Small intestine (tissue), 7 donors: Measurements from ENCODE around the gene TASP1. TPM values are rescaled to one million over a fixed set of nuclear protein-coding genes. Genes with fewer than 3 reads are reported as not detected.
"Not testable (repeated sequence)": the region's sequence is repeated elsewhere in the genome, so short reads cannot be mapped to it uniquely, and the experiment has no call there.

Source experiments
- DNase-seq, 2 donors: peaks; one replicate each; pipeline versions ENCODE4 v3.0.0 to v3.0.0-alpha.2; 2013
- FAIRE-seq: peaks from 2 replicates; lab custom pipeline; 2012; peaks lifted over from hg19 to GRCh38; lab: Jason Lieb, UNC
- H3K27ac ChIP-seq, 3 donors: one replicate each; pipeline ENCODE4 v1.5.1; 2013; ENCODE audit warnings: low read length in 2 of 3, mild to moderate bottlenecking in 2 of 3, control low read depth in 1 of 3, inconsistent platforms in 1 of 3, low read depth in 1 of 3, moderate library complexity in 1 of 3
- H3K27me3 ChIP-seq, 3 donors: one replicate each; pipeline ENCODE4 v1.6.1; 2013; ENCODE audit warnings: low read length in 3 of 3, inconsistent platforms in 1 of 3; ENCODE audit not compliant: control insufficient read depth in 3 of 3, insufficient read depth in 3 of 3
- H3K36me3 ChIP-seq, 3 donors: one replicate each; pipeline ENCODE4 v1.6.1; 2013; ENCODE audit warnings: low read length in 3 of 3, inconsistent platforms in 1 of 3, low read depth in 1 of 3, mild to moderate bottlenecking in 1 of 3, moderate library complexity in 1 of 3; ENCODE audit not compliant: control insufficient read depth in 3 of 3, insufficient read depth in 2 of 3
- H3K4me1 ChIP-seq, 3 donors: one replicate each; pipeline ENCODE4 v1.6.1; 2013; ENCODE audit warnings: low read length in 2 of 3, inconsistent platforms in 1 of 3, low read depth in 1 of 3, mild to moderate bottlenecking in 1 of 3, moderate library complexity in 1 of 3; ENCODE audit not compliant: control insufficient read depth in 3 of 3, insufficient read depth in 2 of 3
- H3K4me3 ChIP-seq, 3 donors: one replicate each; pipeline ENCODE4 v1.5.1; 2013; ENCODE audit warnings: low read length in 3 of 3, control low read depth in 1 of 3, inconsistent platforms in 1 of 3, low read depth in 1 of 3, mild to moderate bottlenecking in 1 of 3, moderate library complexity in 1 of 3
- H3K9me3 ChIP-seq, 2 donors: one replicate each; pipeline ENCODE4 v1.6.1; 2013; ENCODE audit warnings: low read depth in 1 of 2, low read length in 1 of 2; ENCODE audit not compliant: control insufficient read depth in 2 of 2, insufficient read depth in 1 of 2
- WGBS, 3 donors: extraction: QIAGEN DNeasy Blood & Tissue Kit; methylation state at CpG; one replicate each; pipeline ENCODE4 v1.1.7; 2013; 5-methylcytosine and 5-hydroxymethylcytosine counted together
- polyA plus RNA-seq, 4 donors: library from polyadenylated mRNA; stranded (reverse) in 3 of 4; unstranded in 1 of 4; fragments of 200-250 nt in 3 of 4; fragments of 120-200 nt in 1 of 4; gene quantifications; one replicate each; pipeline versions ENCODE4 v1.2.1 to v1.2.3, GENCODE V29; 2013
- donor health status: healthy with polysubstance abuse.
- donor health status: control.
- donor health status: control.
- donor health status: Bipolar disorder and iron deficiency.
- donor health status: healthy.

The TASP1 gene
- polyA plus RNA-seq, 4 donors = 3.0 to 13.3 (median 5.6) TPM

- FAIRE-seq = no peak
- 45 to 73% (median 53%) methylated on average over 2 of the region's 2 CpGs for WGBS, 3 donors
Measured at GRCh38 chr20:13493143-13493542, 145.6 kb downstream of the TASP1 start.

GRCh38 chr20:13492001-13492481 lies 146.7 kb downstream of the TASP1 start:
- FAIRE-seq (no peak), DNase-seq (no peak)
- Histone ChIP-seq H3K4me1 (no peaks in the 10 kb centered on the region), H3K4me3 (no peak overlapping the region), H3K27ac (no peak overlapping the region), H3K9me3 (peaks cover 0 to 4% of the 10 kb centered on the region in 2 donors), H3K27me3 (no peaks in the 10 kb centered on the region), H3K36me3 (peaks cover 0 to 5% (median 4%) of the 10 kb centered on the region in 3 donors)
- WGBS, 3 donors = 64 to 82% (median 79%) methylated on average over 3 of the region's 3 CpGs

More at GRCh38 chr20:13493143-13493542, 145.6 kb downstream of the TASP1 start:
- DNase-seq = no peak
- peaks cover 0 to under 1% of the 10 kb centered on the region in 2 donors for H3K9me3 ChIP-seq
- no peaks in the 10 kb centered on the region for H3K27me3 ChIP-seq
- H3K4me3 ChIP-seq = no peak overlapping the region
- H3K36me3 ChIP-seq = peaks cover 0 to 5% (median 4%) of the 10 kb centered on the region in 3 donors
- H3K27ac ChIP-seq = no peak overlapping the region
- no peaks in the 10 kb centered on the region for H3K4me1 ChIP-seq

GRCh38 chr20:13487202-13487601 lies 151.5 kb downstream of the TASP1 start:
- Histone ChIP-seq H3K4me1 (no peaks in the 10 kb centered on the region), H3K27me3 (no peaks in the 10 kb centered on the region), H3K36me3 (peaks cover 0 to 2% (median 0%) of the 10 kb centered on the region in 3 donors), H3K27ac (no peak overlapping the region), H3K4me3 (no peak overlapping the region), H3K9me3 (peaks cover 0 to 5% of the 10 kb centered on the region in 2 donors)
- DNase-seq (no peak), FAIRE-seq (no peak)
- WGBS, 3 donors = 95 to 98% (median 97%) methylated on average over 3 of the region's 3 CpGs

- Histone ChIP-seq H3K4me3 (no peak overlapping the region), H3K36me3 (peaks cover 0 to 2% (median 0%) of the 10 kb centered on the region in 3 donors), H3K9me3 (peaks cover 0 to 5% of the 10 kb centered on the region in 2 donors), H3K27ac (no peak overlapping the region), H3K27me3 (no peaks in the 10 kb centered on the region), H3K4me1 (no peaks in the 10 kb centered on the region)
- FAIRE-seq = no peak
- DNase-seq = no peak
- WGBS, 3 donors = 82 to 97% (median 95%) methylated on average over 5 of the region's 5 CpGs
Measured at GRCh38 chr20:13486694-13487093, 152.0 kb downstream of the TASP1 start.

- WGBS, 3 donors = 89 to 95% (median 89%) methylated on average over 3 of the region's 3 CpGs
- H3K4me1 ChIP-seq = no peaks in the 10 kb centered on the region
- H3K27ac ChIP-seq = no peak overlapping the region
- H3K9me3 ChIP-seq = peaks cover 0 to 5% of the 10 kb centered on the region in 2 donors
- FAIRE-seq (no peak), DNase-seq (no peak)
- H3K4me3 ChIP-seq = no peak overlapping the region
- H3K36me3 ChIP-seq = peaks cover 0 to 2% (median 0%) of the 10 kb centered on the region in 3 donors
- H3K27me3 ChIP-seq = no peaks in the 10 kb centered on the region
Measured at GRCh38 chr20:13485576-13485975, 153.2 kb downstream of the TASP1 start.

- H3K4me1 ChIP-seq, H3K27ac ChIP-seq, H3K4me3 ChIP-seq, DNase-seq, FAIRE-seq, H3K36me3 ChIP-seq, H3K9me3 ChIP-seq, H3K27me3 ChIP-seq: not testable (repeated sequence)
- WGBS, 3 donors = 96 to 97% (median 96%) methylated on average over 1 of the region's 1 CpG
Measured at GRCh38 chr20:13485019-13485418, 153.7 kb downstream of the TASP1 start.

- H3K4me1 ChIP-seq, DNase-seq, H3K4me3 ChIP-seq, H3K27me3 ChIP-seq, H3K36me3 ChIP-seq, FAIRE-seq, H3K27ac ChIP-seq, H3K9me3 ChIP-seq: not testable (repeated sequence)
- 88 to 97% (median 95%) methylated on average over 1 of the region's 1 CpG for WGBS, 3 donors
Measured at GRCh38 chr20:13483472-13483871, 155.3 kb downstream of the TASP1 start.

- Histone ChIP-seq H3K27me3 (no peaks in the 10 kb centered on the region), H3K4me3 (no peak overlapping the region), H3K9me3 (peaks cover 0 to 2% of the 10 kb centered on the region in 2 donors), H3K36me3 (peaks cover 2 to 6% (median 2%) of the 10 kb centered on the region in 3 donors), H3K27ac (no peak overlapping the region), H3K4me1 (no peaks in the 10 kb centered on the region)
- no peak for FAIRE-seq
- no peak for DNase-seq
- WGBS, 3 donors = 83 to 96% (median 90%) methylated on average over 2 of the region's 2 CpGs
Measured at GRCh38 chr20:13478366-13478765, 160.4 kb downstream of the TASP1 start.

- FAIRE-seq = no peak
- no peak for DNase-seq
- H3K4me3 ChIP-seq = no peak overlapping the region
Measured at GRCh38 chr20:13474467-13474866, 164.3 kb downstream of the TASP1 start.

More at GRCh38 chr20:13474467-13474866, 164.3 kb downstream of the TASP1 start:
- H3K9me3 ChIP-seq = peaks cover 0 to 6% of the 10 kb centered on the region in 2 donors
- no peaks in the 10 kb centered on the region for H3K4me1 ChIP-seq
- peaks cover 0 to 4% (median 0%) of the 10 kb centered on the region in 3 donors for H3K36me3 ChIP-seq
- H3K27me3 ChIP-seq = no peaks in the 10 kb centered on the region
- WGBS, 3 donors = 94 to 98% (median 95%) methylated on average over 1 of the region's 1 CpG
- H3K27ac ChIP-seq = no peak overlapping the region
